GM12878 (cell line): ENCODE data around the gene PPP1R15A. TPM values are rescaled to one million over a fixed set of nuclear protein-coding genes. Genes with fewer than 3 reads are reported as not detected.

Experiments
- ASH2L ChIP-seq: fragments of 300-600, 200-600 bp; sonication (generic); IDR thresholded peaks from 2 replicates; pipeline ENCODE4 v1.6.1; 2017; ENCODE audit warnings: low read depth, mild to moderate bottlenecking, borderline replicate concordance
- BACH1 ChIP-seq: fragments of 450-650 bp; IDR thresholded peaks from 2 replicates; pipeline ENCODE4 v1.6.1; 2017; ENCODE audit warnings: mild to moderate bottlenecking, borderline replicate concordance
- BHLHE40 ChIP-seq, 2 experiments: fragments of 450-650 bp in 1 of 2; IDR thresholded peaks; 2 replicates each; pipeline ENCODE4 v1.6.1; 2011 to 2017; ENCODE audit warnings: low read depth in 2 of 2, borderline replicate concordance in 1 of 2, improper control_type of control experiment in 1 of 2, low read length in 1 of 2, mild to moderate bottlenecking in 1 of 2
- EED ChIP-seq: sonication (generic); IDR thresholded peaks from 2 replicates; pipeline ENCODE4 v1.6.1; 2016; ENCODE audit warnings: antibody characterized with exemption, low read depth
- EZH2 ChIP-seq: IDR thresholded peaks from 2 replicates; pipeline ENCODE4 v1.6.1; 2012; ENCODE audit warnings: low read depth, mild to moderate bottlenecking, control low read depth, inconsistent platforms, low read length, borderline replicate concordance; ENCODE audit not compliant: control insufficient read depth
- PAX5 ChIP-seq: IDR thresholded peaks from 2 replicates; pipeline ENCODE4 v1.6.1; 2011; ENCODE audit warnings: low read depth, low read length, borderline replicate concordance
- SMAD1 ChIP-seq: fragments of 450-650 bp; IDR thresholded peaks from 2 replicates; pipeline ENCODE4 v1.6.1; 2018; ENCODE audit warnings: mild to moderate bottlenecking, low read depth; ENCODE audit not compliant: partially characterized antibody
- SPI1 ChIP-seq: IDR thresholded peaks from 2 replicates; pipeline ENCODE4 v1.6.1; 2011; ENCODE audit warnings: low read depth, mild to moderate bottlenecking, low read length, moderate library complexity, borderline replicate concordance; ENCODE audit not compliant: insufficient read depth
- SUZ12 ChIP-seq: fragments of 200-600 bp; sonication (generic); IDR thresholded peaks from one replicate; pipeline ENCODE4 v1.6.1; 2018; ENCODE audit warnings: antibody characterized with exemption, mild to moderate bottlenecking; ENCODE audit not compliant: unreplicated experiment
- TCF12 ChIP-seq: IDR thresholded peaks from 2 replicates; pipeline ENCODE4 v1.6.1; 2011; ENCODE audit warnings: low read depth, mild to moderate bottlenecking, low read length
- ZNF207 ChIP-seq: fragments of 450-650 bp; IDR thresholded peaks from 2 replicates; pipeline ENCODE4 v1.6.1; 2014; ENCODE audit warnings: antibody characterized with exemption, mild to moderate bottlenecking, borderline replicate concordance
- ZSCAN29 ChIP-seq: fragments of 450-650 bp; IDR thresholded peaks from 2 replicates; pipeline ENCODE4 v1.6.1; 2017; ENCODE audit warnings: mild to moderate bottlenecking, moderate library complexity
- polyA plus RNA-seq, 11 experiments: library from polyadenylated mRNA; depleted of rRNA in 4 of 11; unstranded in 6 of 11; stranded (reverse) in 5 of 11; fragments of >200 nt; fragmentation: Nextera tagmentation in 4 of 11; fragmentation: Illumina TruSeq in 1 of 11; extraction: Ambion mirVana in 4 of 11; extraction: Trizol in 1 of 11; gene quantifications; 1 replicate in 1 of 11; 2 replicates in 10 of 11; pipeline versions ENCODE4 v1.2.1 to v1.2.3, GENCODE V29; 2011 to 2016; ENCODE audit warnings: inconsistent platforms in 2 of 11, missing spikeins in 2 of 11, low read depth in 1 of 11
- total RNA-seq, 4 experiments: library from RNA; depleted of rRNA in 3 of 4; stranded (reverse); fragments of >200 nt in 3 of 4; fragmentation: Illumina TruSeq in 1 of 4; extraction: Trizol in 1 of 4; gene quantifications; 2 replicates each; pipeline versions ENCODE4 v1.2.1 to v1.2.3, GENCODE V29; 2013 to 2021
- TF ChIP-seq, protein P1 (sequence below): IDR thresholded peaks from 2 replicates; pipeline ENCODE4 v1.6.1; 2012; ENCODE audit warnings: mild to moderate bottlenecking, low read depth, low read length
- TF ChIP-seq, protein P2 (sequence below): fragments of 450-650 bp; IDR thresholded peaks from 2 replicates; pipeline ENCODE4 v1.6.1; 2017; ENCODE audit warnings: mild to moderate bottlenecking, moderate library complexity
- TF ChIP-seq, protein P3 (sequence below): IDR thresholded peaks from 2 replicates; pipeline ENCODE4 v1.6.1; 2012; ENCODE audit warnings: low read length, inconsistent platforms
- TF ChIP-seq, protein P4 (sequence below): fragments of 450-650 bp; IDR thresholded peaks from 2 replicates; pipeline ENCODE4 v1.6.1; 2016; ENCODE audit warnings: mild to moderate bottlenecking
- TF ChIP-seq, protein P5 (sequence below): fragments of 450-650 bp; IDR thresholded peaks from 2 replicates; pipeline ENCODE4 v1.6.1; 2017; ENCODE audit warnings: borderline replicate concordance

PPP1R15A gene
- total and polyA plus RNA-seq, 10 of the 15 experiments (the other 5 are each of a cell fraction or from before 2014, with no cell fraction given) = 0.68 to 50.8 (median 27.7) TPM

DNA sequence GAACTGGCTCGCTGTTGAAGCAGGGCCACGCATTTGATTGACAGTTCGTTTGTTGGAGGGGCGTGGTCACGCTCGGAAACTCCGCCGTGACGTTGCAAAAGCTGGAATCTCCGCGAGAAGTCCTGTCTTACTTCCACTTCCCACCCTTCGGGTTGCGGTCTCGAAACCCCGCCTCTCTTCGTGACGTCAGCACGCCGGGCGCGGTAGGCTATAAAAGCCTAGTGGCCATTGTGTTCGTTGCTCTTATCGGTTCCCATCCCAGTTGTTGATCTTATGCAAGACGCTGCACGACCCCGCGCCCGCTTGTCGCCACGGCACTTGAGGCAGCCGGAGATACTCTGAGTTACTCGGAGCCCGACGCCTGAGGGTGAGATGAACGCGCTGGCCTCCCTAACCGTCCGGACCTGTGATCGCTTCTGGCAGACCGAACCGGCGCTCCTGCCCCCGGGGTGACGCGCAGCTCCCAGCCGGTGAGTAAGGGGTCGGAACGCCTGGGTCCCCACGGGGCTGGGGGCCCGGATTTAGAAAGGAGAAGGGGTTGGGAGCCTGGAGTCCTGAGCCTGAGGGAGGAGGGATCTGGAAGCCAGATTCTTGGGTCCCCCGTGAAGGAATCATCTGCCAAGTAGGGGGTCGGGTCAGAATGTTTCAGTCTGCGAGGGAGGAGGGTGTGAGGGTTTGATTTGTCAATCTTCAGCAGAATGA lies at the start of gene PPP1R15A (continued):
- TF ChIP-seq, protein P1, sequence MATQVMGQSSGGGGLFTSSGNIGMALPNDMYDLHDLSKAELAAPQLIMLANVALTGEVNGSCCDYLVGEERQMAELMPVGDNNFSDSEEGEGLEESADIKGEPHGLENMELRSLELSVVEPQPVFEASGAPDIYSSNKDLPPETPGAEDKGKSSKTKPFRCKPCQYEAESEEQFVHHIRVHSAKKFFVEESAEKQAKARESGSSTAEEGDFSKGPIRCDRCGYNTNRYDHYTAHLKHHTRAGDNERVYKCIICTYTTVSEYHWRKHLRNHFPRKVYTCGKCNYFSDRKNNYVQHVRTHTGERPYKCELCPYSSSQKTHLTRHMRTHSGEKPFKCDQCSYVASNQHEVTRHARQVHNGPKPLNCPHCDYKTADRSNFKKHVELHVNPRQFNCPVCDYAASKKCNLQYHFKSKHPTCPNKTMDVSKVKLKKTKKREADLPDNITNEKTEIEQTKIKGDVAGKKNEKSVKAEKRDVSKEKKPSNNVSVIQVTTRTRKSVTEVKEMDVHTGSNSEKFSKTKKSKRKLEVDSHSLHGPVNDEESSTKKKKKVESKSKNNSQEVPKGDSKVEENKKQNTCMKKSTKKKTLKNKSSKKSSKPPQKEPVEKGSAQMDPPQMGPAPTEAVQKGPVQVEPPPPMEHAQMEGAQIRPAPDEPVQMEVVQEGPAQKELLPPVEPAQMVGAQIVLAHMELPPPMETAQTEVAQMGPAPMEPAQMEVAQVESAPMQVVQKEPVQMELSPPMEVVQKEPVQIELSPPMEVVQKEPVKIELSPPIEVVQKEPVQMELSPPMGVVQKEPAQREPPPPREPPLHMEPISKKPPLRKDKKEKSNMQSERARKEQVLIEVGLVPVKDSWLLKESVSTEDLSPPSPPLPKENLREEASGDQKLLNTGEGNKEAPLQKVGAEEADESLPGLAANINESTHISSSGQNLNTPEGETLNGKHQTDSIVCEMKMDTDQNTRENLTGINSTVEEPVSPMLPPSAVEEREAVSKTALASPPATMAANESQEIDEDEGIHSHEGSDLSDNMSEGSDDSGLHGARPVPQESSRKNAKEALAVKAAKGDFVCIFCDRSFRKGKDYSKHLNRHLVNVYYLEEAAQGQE = 0 out of 2 replicates have a peak, but pooled peaks have one; percentile 6
- no peak for TF ChIP-seq ZSCAN29
- peak; percentile 79; the same call in 1 of the 2 replicates for TF ChIP-seq SPI1
- peak; percentile 72 for TF ChIP-seq ZNF207
- no peak for TF ChIP-seq ASH2L
- TF ChIP-seq TCF12 = peak; percentile 88; the same call in 1 of the 2 replicates
- TF ChIP-seq, protein P2, sequence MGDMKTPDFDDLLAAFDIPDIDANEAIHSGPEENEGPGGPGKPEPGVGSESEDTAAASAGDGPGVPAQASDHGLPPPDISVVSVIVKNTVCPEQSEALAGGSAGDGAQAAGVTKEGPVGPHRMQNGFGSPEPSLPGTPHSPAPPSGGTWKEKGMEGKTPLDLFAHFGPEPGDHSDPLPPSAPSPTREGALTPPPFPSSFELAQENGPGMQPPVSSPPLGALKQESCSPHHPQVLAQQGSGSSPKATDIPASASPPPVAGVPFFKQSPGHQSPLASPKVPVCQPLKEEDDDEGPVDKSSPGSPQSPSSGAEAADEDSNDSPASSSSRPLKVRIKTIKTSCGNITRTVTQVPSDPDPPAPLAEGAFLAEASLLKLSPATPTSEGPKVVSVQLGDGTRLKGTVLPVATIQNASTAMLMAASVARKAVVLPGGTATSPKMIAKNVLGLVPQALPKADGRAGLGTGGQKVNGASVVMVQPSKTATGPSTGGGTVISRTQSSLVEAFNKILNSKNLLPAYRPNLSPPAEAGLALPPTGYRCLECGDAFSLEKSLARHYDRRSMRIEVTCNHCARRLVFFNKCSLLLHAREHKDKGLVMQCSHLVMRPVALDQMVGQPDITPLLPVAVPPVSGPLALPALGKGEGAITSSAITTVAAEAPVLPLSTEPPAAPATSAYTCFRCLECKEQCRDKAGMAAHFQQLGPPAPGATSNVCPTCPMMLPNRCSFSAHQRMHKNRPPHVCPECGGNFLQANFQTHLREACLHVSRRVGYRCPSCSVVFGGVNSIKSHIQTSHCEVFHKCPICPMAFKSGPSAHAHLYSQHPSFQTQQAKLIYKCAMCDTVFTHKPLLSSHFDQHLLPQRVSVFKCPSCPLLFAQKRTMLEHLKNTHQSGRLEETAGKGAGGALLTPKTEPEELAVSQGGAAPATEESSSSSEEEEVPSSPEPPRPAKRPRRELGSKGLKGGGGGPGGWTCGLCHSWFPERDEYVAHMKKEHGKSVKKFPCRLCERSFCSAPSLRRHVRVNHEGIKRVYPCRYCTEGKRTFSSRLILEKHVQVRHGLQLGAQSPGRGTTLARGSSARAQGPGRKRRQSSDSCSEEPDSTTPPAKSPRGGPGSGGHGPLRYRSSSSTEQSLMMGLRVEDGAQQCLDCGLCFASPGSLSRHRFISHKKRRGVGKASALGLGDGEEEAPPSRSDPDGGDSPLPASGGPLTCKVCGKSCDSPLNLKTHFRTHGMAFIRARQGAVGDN = peak; percentile 97
- TF ChIP-seq, protein P3, sequence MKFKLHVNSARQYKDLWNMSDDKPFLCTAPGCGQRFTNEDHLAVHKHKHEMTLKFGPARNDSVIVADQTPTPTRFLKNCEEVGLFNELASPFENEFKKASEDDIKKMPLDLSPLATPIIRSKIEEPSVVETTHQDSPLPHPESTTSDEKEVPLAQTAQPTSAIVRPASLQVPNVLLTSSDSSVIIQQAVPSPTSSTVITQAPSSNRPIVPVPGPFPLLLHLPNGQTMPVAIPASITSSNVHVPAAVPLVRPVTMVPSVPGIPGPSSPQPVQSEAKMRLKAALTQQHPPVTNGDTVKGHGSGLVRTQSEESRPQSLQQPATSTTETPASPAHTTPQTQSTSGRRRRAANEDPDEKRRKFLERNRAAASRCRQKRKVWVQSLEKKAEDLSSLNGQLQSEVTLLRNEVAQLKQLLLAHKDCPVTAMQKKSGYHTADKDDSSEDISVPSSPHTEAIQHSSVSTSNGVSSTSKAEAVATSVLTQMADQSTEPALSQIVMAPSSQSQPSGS = no peak
- peak; percentile 92 for TF ChIP-seq SMAD1
- peak in 1 of 2 experiments; percentile 44; a peak in 1 of 4 replicates for TF ChIP-seq BHLHE40 (IDR thresholded peaks at IDR 0.05; ENCODE audit: borderline replicate concordance in 1 of 2, low read depth in 2 of 2, low read length in 1 of 2)
- no peak for TF ChIP-seq EZH2
- TF ChIP-seq EED = 0 out of 2 replicates have a peak, but pooled peaks have one; percentile 14
- peak; percentile 95 for TF ChIP-seq PAX5
- no peak for TF ChIP-seq SUZ12
- TF ChIP-seq, protein P4, sequence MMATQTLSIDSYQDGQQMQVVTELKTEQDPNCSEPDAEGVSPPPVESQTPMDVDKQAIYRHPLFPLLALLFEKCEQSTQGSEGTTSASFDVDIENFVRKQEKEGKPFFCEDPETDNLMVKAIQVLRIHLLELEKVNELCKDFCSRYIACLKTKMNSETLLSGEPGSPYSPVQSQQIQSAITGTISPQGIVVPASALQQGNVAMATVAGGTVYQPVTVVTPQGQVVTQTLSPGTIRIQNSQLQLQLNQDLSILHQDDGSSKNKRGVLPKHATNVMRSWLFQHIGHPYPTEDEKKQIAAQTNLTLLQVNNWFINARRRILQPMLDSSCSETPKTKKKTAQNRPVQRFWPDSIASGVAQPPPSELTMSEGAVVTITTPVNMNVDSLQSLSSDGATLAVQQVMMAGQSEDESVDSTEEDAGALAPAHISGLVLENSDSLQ = peak; percentile 97
- peak; percentile 86; the same call in 1 of the 2 replicates for TF ChIP-seq BACH1
- TF ChIP-seq, protein P5, sequence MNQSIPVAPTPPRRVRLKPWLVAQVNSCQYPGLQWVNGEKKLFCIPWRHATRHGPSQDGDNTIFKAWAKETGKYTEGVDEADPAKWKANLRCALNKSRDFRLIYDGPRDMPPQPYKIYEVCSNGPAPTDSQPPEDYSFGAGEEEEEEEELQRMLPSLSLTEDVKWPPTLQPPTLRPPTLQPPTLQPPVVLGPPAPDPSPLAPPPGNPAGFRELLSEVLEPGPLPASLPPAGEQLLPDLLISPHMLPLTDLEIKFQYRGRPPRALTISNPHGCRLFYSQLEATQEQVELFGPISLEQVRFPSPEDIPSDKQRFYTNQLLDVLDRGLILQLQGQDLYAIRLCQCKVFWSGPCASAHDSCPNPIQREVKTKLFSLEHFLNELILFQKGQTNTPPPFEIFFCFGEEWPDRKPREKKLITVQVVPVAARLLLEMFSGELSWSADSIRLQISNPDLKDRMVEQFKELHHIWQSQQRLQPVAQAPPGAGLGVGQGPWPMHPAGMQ = no peak
